HG02973 (cell line): Measurements from ENCODE around the gene CLDN14.

ENCODE experiments used
- ATAC-seq: cut with Tn5 transposase; IDR thresholded peaks from one replicate; pipeline ENCODE4 v1.9.1; 2021; ENCODE audit warnings: moderate library complexity; ENCODE audit not compliant: unreplicated experiment

The CLDN14 gene

GRCh38 chr21:36473203-36473602 lies 6.7 kb downstream of the CLDN14 start:
- ATAC-seq, result no peak

GRCh38 chr21:36472377-36472776 lies 7.5 kb downstream of the CLDN14 start:
- no peak for ATAC-seq

GRCh38 chr21:36471254-36471723 lies 8.6 kb downstream of the CLDN14 start:
- peak; percentile 66 for ATAC-seq

- no peak for ATAC-seq
Measured at GRCh38 chr21:36470294-36470693, 9.6 kb downstream of the CLDN14 start.

GRCh38 chr21:36466061-36466511 lies 13.8 kb downstream of the CLDN14 start:
- no peak for ATAC-seq

- no peak for ATAC-seq
Measured at GRCh38 chr21:36465478-36465877, 14.4 kb downstream of the CLDN14 start.

- no peak for ATAC-seq
Measured at GRCh38 chr21:36464590-36464989, 15.3 kb downstream of the CLDN14 start.

GRCh38 chr21:36463991-36464390 lies 15.9 kb downstream of the CLDN14 start:
- ATAC-seq, result no peak

- ATAC-seq, result no peak
Measured at GRCh38 chr21:36463204-36463603, 16.7 kb downstream of the CLDN14 start.

- ATAC-seq, result no peak
Measured at GRCh38 chr21:36461918-36462486, 17.9 kb downstream of the CLDN14 start.

GRCh38 chr21:36461277-36461917 lies 18.5 kb downstream of the CLDN14 start:
- no peak for ATAC-seq

GRCh38 chr21:36460866-36461265 lies 19.1 kb downstream of the CLDN14 start:
- ATAC-seq, result no peak

GRCh38 chr21:36459098-36459497 lies 20.8 kb downstream of the CLDN14 start:
- no peak for ATAC-seq

- no peak for ATAC-seq
Measured at GRCh38 chr21:36456729-36457414, 23.1 kb downstream of the CLDN14 start.

- no peak for ATAC-seq
Measured at GRCh38 chr21:36454706-36455105, 25.2 kb downstream of the CLDN14 start.

- no peak for ATAC-seq
Measured at GRCh38 chr21:36454093-36454531, 25.8 kb downstream of the CLDN14 start.

- no peak for ATAC-seq
Measured at GRCh38 chr21:36452281-36452825, 27.6 kb downstream of the CLDN14 start.

- no peak for ATAC-seq
Measured at GRCh38 chr21:36451506-36451905, 28.4 kb downstream of the CLDN14 start.

- no peak for ATAC-seq
Measured at GRCh38 chr21:36450511-36450910, 29.4 kb downstream of the CLDN14 start.

- no peak for ATAC-seq
Measured at GRCh38 chr21:36446301-36446700, 33.6 kb downstream of the CLDN14 start.

GRCh38 chr21:36441715-36442114 lies 38.2 kb downstream of the CLDN14 start:
- no peak for ATAC-seq

GRCh38 chr21:36437745-36438128 lies 42.2 kb downstream of the CLDN14 start:
- no peak for ATAC-seq
